Measurements from ENCODE around the gene RABGAP1L.
"Not testable (repeated sequence)": the region's sequence is repeated elsewhere in the genome, so short reads cannot be mapped to it uniquely, and the experiment has no call there.

Gene RABGAP1L

GRCh38 chr1:174398246-174398645, 238.9 kb downstream of the RABGAP1L start:
- peak; percentile 10 for DNase-seq

GRCh38 chr1:174399211-174399610, 239.9 kb downstream of the RABGAP1L start:
- DNase-seq = no peak

GRCh38 chr1:174401075-174401474, 241.8 kb downstream of the RABGAP1L start:
- no peak for DNase-seq

GRCh38 chr1:174405219-174405618, 245.9 kb downstream of the RABGAP1L start:
- no peak for DNase-seq

- no peak for DNase-seq
Observed at GRCh38 chr1:174406421-174406820, 247.1 kb downstream of the RABGAP1L start.

- no peak for DNase-seq
Observed at GRCh38 chr1:174407665-174408064, 248.3 kb downstream of the RABGAP1L start.

GRCh38 chr1:174408146-174408545, 248.8 kb downstream of the RABGAP1L start:
- no peak for DNase-seq

- DNase-seq = not testable (repeated sequence)
Observed at GRCh38 chr1:174409801-174410200, 250.5 kb downstream of the RABGAP1L start.

- no peak for DNase-seq
Observed at GRCh38 chr1:174413632-174414031, 254.3 kb downstream of the RABGAP1L start.

GRCh38 chr1:174414203-174414602, 254.9 kb downstream of the RABGAP1L start:
- DNase-seq = no peak

- DNase-seq = no peak
Observed at GRCh38 chr1:174415506-174415905, 256.2 kb downstream of the RABGAP1L start.

- no peak for DNase-seq
Observed at GRCh38 chr1:174417921-174418320, 258.6 kb downstream of the RABGAP1L start.

GRCh38 chr1:174425121-174425520, 265.8 kb downstream of the RABGAP1L start:
- DNase-seq = no peak

GRCh38 chr1:174426153-174426552, 266.8 kb downstream of the RABGAP1L start:
- no peak for DNase-seq

- no peak for DNase-seq
Observed at GRCh38 chr1:174428033-174428432, 268.7 kb downstream of the RABGAP1L start.

- no peak for DNase-seq
Observed at GRCh38 chr1:174428739-174429138, 269.4 kb downstream of the RABGAP1L start.

- DNase-seq = no peak
Observed at GRCh38 chr1:174433451-174433850, 274.1 kb downstream of the RABGAP1L start.

GRCh38 chr1:174445351-174445750, 286.0 kb downstream of the RABGAP1L start:
- no peak for DNase-seq

- DNase-seq = no peak
Observed at GRCh38 chr1:174445817-174446216, 286.5 kb downstream of the RABGAP1L start.

GRCh38 chr1:174447866-174448530, 288.7 kb downstream of the RABGAP1L start, which contains the start of gene GPR52:
GPR52 (plus strand) TSS chr1:174447964; CDS start chr1:174448112, 148 bp downstream.
- no peak for DNase-seq

- DNase-seq = no peak
Observed at GRCh38 chr1:174448531-174448883, 289.2 kb downstream of the RABGAP1L start.

GRCh38 chr1:174448974-174449373, 289.7 kb downstream of the RABGAP1L start:
- no peak for DNase-seq

- no peak for DNase-seq
Observed at GRCh38 chr1:174451408-174451807, 292.1 kb downstream of the RABGAP1L start.

- no peak for DNase-seq
Observed at GRCh38 chr1:174465855-174466254, 306.5 kb downstream of the RABGAP1L start.

- no peak for DNase-seq
Observed at GRCh38 chr1:174466607-174467006, 307.3 kb downstream of the RABGAP1L start.
